Measurements from ENCODE around the gene KIN. TPM values are rescaled to one million over a fixed set of nuclear protein-coding genes. Genes with fewer than 3 reads are reported as not detected.

Gene KIN
- total RNA-seq, 4 donors from 2014 or later, result 5.1 to 8.2 (median 5.8) TPM

- TF ChIP-seq CTCF (IDR thresholded peaks at IDR 0.05; ENCODE audit: low read depth), result no peak
These were observed 69.1 kb downstream of the KIN start for GRCh38 chr10:7718685-7719084.

GRCh38 chr10:7717767-7718166 is 70.0 kb downstream of the KIN start:
- no peak for TF ChIP-seq CTCF (IDR thresholded peaks at IDR 0.05; ENCODE audit: low read depth)

GRCh38 chr10:7715515-7715914 is 72.3 kb downstream of the KIN start:
- TF ChIP-seq CTCF (IDR thresholded peaks at IDR 0.05; ENCODE audit: low read depth), result no peak

GRCh38 chr10:7710446-7710845 is 77.3 kb downstream of the KIN start:
- TF ChIP-seq CTCF (IDR thresholded peaks at IDR 0.05; ENCODE audit: low read depth), result no peak

- TF ChIP-seq CTCF (IDR thresholded peaks at IDR 0.05; ENCODE audit: low read depth), result no peak
These were observed 79.0 kb downstream of the KIN start for GRCh38 chr10:7708832-7709231.

GRCh38 chr10:7707858-7708622 is 79.8 kb downstream of the KIN start:
- no peak for TF ChIP-seq CTCF (IDR thresholded peaks at IDR 0.05; ENCODE audit: low read depth)

GRCh38 chr10:7707102-7707501 is 80.7 kb downstream of the KIN start:
- TF ChIP-seq CTCF (IDR thresholded peaks at IDR 0.05; ENCODE audit: low read depth), result no peak

Data from subcutaneous adipose tissue (tissue), 4 donors.